ENCODE data around the gene DDX54.

DDX54 gene

GRCh38 chr12:113151655-113152054, 33.6 kb downstream of the DDX54 start:
- TF ChIP-seq CTCF (IDR thresholded peaks at IDR 0.05; ENCODE audit: low read depth, low read length, missing control alignments): no peak
- DNase-seq (ENCODE audit: extremely low read depth, low read depth): no peak
- no peak overlapping the region for H3K4me3 ChIP-seq (replicated peaks; ENCODE audit: low read depth, low read length)

GRCh38 chr12:113149361-113150150, 35.7 kb downstream of the DDX54 start, which contains the start of gene CFAP73:
Gene CFAP73, plus strand, starts transcription at chr12:113149724. Its CDS starts 134 bp downstream, at chr12:113149858.
- peak; percentile 72 for DNase-seq (ENCODE audit: extremely low read depth, low read depth)
- no peak within 1 kb of the TSS; the same call in 1 of the 2 replicates for H3K4me3 ChIP-seq (replicated peaks; ENCODE audit: low read depth, low read length)

GRCh38 chr12:113146999-113147398, 38.3 kb downstream of the DDX54 start:
- no peak overlapping the region for H3K4me3 ChIP-seq (replicated peaks; ENCODE audit: low read depth, low read length)
- TF ChIP-seq CTCF (IDR thresholded peaks at IDR 0.05; ENCODE audit: low read depth, low read length, missing control alignments): no peak
- DNase-seq (ENCODE audit: extremely low read depth, low read depth): no peak

More at GRCh38 chr12:113149361-113150150, 35.7 kb downstream of the DDX54 start, which contains the start of gene CFAP73:
- TF ChIP-seq CTCF (IDR thresholded peaks at IDR 0.05; ENCODE audit: low read depth, low read length, missing control alignments): no peak

GRCh38 chr12:113145720-113146551, 39.3 kb downstream of the DDX54 start:
- no peak overlapping the region for H3K4me3 ChIP-seq (replicated peaks; ENCODE audit: low read depth, low read length)
- TF ChIP-seq CTCF (IDR thresholded peaks at IDR 0.05; ENCODE audit: low read depth, low read length, missing control alignments): no peak
- no peak for DNase-seq (ENCODE audit: extremely low read depth, low read depth)

- TF ChIP-seq CTCF (IDR thresholded peaks at IDR 0.05; ENCODE audit: low read depth, low read length, missing control alignments): no peak
Measured at GRCh38 chr12:113144806-113145205, 40.5 kb downstream of the DDX54 start.

GRCh38 chr12:113143959-113144358, 41.3 kb downstream of the DDX54 start:
- DNase-seq (ENCODE audit: extremely low read depth, low read depth): no peak
- no peak for TF ChIP-seq CTCF (IDR thresholded peaks at IDR 0.05; ENCODE audit: low read depth, low read length, missing control alignments)
- H3K4me3 ChIP-seq (replicated peaks; ENCODE audit: low read depth, low read length): no peak overlapping the region

More at GRCh38 chr12:113144806-113145205, 40.5 kb downstream of the DDX54 start:
- no peak for DNase-seq (ENCODE audit: extremely low read depth, low read depth)
- no peak overlapping the region for H3K4me3 ChIP-seq (replicated peaks; ENCODE audit: low read depth, low read length)

Measured in HFF-Myc (cell line).